Fibroblast of villous mesenchyme (primary cell): Measurements from ENCODE around the gene DNAJC15. TPM values are rescaled to one million over a fixed set of nuclear protein-coding genes. Genes with fewer than 3 reads are reported as not detected.

Experiments used
- DNase-seq: peaks from one replicate; pipeline ENCODE4 v3.0.0-alpha.2; 2010; ENCODE audit warnings: low read depth
- H3K4me3 ChIP-seq: 2 replicates; pipeline ENCODE4 v1.5.1; 2011; ENCODE audit warnings: low read depth, mild to moderate bottlenecking, low read length
- total RNA-seq: library from RNA; depleted of rRNA; stranded (reverse); fragments of >200 nt; gene quantifications from 2 replicates; pipeline ENCODE4 v1.2.3, GENCODE V29; 2012
- TF ChIP-seq, protein P1 (sequence below): IDR thresholded peaks from 2 replicates; pipeline ENCODE4 v1.5.1; 2012; ENCODE audit warnings: low read depth, mild to moderate bottlenecking, low read length; ENCODE audit not compliant: insufficient read depth

The DNAJC15 gene
- total RNA-seq, 1 donor: 4.7 TPM

DNA sequence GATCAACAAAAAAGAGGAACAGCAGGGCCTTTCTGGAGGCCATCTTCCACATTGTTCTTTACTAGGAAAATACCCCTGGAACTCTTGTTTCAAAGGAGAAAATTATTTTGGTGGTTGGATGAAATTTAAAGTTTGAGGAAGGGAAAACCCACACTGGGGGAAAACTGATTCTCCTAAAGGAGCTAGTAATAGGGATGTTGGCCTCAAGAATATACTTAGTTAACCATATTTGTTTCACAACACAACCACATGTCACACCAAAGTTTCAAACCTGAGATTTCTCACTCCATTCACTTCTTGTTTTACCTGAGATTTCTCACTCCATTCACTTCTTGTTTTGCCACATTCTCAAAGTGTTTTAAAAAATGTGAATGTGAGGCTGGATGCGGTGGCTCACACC is 28.5 kb upstream of the DNAJC15 start:
- H3K4me3 ChIP-seq: no peak overlapping the region
- TF ChIP-seq, protein P1, sequence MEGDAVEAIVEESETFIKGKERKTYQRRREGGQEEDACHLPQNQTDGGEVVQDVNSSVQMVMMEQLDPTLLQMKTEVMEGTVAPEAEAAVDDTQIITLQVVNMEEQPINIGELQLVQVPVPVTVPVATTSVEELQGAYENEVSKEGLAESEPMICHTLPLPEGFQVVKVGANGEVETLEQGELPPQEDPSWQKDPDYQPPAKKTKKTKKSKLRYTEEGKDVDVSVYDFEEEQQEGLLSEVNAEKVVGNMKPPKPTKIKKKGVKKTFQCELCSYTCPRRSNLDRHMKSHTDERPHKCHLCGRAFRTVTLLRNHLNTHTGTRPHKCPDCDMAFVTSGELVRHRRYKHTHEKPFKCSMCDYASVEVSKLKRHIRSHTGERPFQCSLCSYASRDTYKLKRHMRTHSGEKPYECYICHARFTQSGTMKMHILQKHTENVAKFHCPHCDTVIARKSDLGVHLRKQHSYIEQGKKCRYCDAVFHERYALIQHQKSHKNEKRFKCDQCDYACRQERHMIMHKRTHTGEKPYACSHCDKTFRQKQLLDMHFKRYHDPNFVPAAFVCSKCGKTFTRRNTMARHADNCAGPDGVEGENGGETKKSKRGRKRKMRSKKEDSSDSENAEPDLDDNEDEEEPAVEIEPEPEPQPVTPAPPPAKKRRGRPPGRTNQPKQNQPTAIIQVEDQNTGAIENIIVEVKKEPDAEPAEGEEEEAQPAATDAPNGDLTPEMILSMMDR: no peak
- DNase-seq: no peak

DNA sequence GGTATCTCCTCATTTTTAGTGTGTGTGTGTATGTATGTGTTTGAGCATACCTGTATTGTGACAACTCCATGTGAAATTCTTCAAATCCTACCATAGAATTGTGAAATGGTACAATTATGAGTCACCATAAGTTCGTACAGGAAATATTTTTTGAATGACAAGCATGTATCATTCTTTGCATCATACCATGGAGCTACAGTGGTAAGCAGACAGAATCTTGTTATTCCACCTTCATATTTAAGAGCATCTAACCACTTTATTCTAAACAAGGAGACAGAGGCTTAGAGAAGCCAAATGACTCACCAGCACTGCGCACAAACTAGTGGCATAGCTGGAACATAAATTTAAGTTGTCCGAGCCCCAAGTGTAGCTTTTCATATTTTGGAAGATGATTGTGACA is 26.8 kb upstream of the DNAJC15 start:
- DNase-seq: peak; percentile 86
- no peak overlapping the region for H3K4me3 ChIP-seq
- TF ChIP-seq, protein P1: no peak

DNA sequence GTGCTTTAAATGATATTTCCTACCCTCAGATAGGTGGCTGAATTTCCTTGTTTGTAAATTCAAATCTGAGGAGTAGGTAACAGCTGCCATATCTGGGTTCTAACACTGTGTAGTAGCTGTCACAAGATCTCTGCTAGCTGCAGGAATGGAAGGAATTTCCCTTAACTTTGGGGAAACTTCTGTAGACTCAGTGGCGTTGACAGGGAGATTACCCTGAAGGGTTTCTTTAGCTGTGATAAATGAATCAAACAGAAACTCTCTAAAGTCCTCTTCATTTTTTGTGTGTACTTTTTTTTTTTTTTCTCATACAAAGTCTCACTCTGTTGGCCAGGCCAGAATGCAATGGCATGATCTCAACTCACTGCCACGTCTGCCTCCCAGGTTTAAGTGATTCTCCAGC is 26.0 kb upstream of the DNAJC15 start:
- no peak overlapping the region for H3K4me3 ChIP-seq
- peak; percentile 51 for DNase-seq

DNA sequence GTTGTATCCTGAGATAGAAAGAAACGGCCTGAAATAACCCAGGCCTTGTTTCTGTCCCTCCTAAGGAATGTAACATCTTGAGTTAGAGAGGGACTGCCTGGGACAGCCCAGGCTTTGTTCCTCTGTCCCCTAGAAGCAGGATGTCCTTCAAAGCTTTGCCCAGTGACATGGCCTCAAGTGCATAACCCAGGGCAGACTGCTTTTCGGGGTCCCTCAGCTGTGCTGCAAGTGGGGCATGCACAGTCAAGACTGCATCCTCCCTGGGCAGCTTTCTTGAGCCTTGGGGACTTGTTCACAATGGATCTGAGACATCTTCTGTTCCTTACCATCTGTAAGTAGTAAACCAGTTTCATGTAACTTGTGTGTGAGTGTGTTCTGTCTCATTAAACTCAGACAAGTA is 23.9 kb upstream of the DNAJC15 start:
- no peak overlapping the region for H3K4me3 ChIP-seq
- TF ChIP-seq, protein P1: no peak
- DNase-seq: no peak

More for the DNA sequence above, 26.0 kb upstream of the DNAJC15 start:
- TF ChIP-seq, protein P1: no peak

DNA sequence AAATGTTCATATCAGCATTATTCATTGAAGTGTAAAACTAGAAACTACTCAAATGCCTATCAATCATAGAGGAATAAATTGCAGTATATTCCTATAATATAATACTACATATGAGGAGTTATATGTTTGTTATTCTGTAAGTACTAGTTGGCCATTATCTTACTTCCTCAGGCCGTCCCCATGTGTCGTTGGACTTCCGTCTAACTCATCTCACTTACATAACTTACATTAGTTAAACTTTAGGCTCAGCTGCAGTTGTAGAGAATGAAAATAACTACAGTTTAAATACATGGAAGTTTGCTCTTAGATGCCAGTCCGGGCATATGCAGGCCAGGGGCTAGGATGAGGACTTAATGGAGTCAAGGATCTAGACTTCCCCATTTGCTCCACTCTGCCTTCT is 22.7 kb upstream of the DNAJC15 start:
- TF ChIP-seq, protein P1: no peak
- no peak for DNase-seq
- H3K4me3 ChIP-seq: no peak overlapping the region

DNA sequence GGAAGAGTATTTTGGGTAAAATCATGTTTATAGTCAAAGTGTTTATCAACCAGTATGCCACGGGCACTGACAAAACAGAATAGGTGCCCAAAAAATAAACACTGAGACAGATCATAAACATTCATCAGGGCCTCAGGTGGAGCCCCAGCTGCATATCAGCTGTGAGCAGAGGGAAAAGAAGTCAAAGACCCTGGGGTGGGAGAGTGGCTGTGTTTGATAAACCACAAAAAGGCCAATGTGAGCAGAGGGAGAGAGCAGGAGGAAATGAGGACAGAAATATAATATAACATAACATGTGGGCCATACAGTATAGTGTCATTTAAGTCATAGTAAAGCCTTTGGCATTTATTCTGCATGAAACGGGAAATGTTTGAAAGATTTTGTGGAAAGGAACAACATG is 21.4 kb upstream of the DNAJC15 start:
- TF ChIP-seq, protein P1: no peak
- no peak for DNase-seq
- H3K4me3 ChIP-seq: no peak overlapping the region

DNA sequence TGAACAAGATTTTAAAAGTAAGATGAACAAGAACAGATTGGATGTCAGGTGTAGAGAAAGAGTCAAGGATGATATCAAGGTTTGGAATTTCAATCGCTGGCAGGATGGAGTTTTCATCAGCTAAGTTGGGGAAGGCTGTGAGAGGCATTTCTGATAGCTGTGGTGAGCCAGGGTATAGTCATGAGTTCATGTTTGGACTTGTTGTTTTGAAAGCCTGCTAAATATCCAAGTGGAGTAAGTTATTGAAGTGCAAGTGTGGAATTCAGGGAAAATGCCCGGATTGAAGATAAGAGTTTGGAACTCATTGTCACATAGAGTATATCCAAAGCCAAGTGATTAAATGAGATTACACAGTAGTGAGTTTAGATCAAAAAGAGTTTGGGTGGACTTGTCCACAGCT is 20.4 kb upstream of the DNAJC15 start:
- DNase-seq: no peak
- TF ChIP-seq, protein P1: no peak

More for the DNA sequence above, 20.4 kb upstream of the DNAJC15 start:
- H3K4me3 ChIP-seq: no peak overlapping the region
